Activated B cell treated with CpG ODN at 0.5 μM for 24 hours (primary cell): ENCODE data around the gene DLGAP1. TPM values are rescaled to one million over a fixed set of nuclear protein-coding genes. Genes with fewer than 3 reads are reported as not detected.
"Not testable (repeated sequence)": the region's sequence is repeated elsewhere in the genome, so short reads cannot be mapped to it uniquely, and the experiment has no call there.

Experiments
- ATAC-seq: fragments of 200-7000 bp; cut with Tn5 transposase; one replicate; pipeline ENCODE4 v1.10.0; 2021; ENCODE audit warnings: low read depth, mild to moderate bottlenecking, moderate library complexity
- CTCF ChIA-PET: fragments of 350-600 bp; sonication (Branson Sonifier 250); formaldehyde crosslinking; loops from one replicate; lab custom pipeline; 2021; ENCODE audit warnings: antibody characterized with exemption; lab: Charles Lee
- POLR2A ChIA-PET: fragments of 350-600 bp; sonication (Branson Sonifier 250); formaldehyde crosslinking; loops from one replicate; lab custom pipeline; 2021; ENCODE audit warnings: antibody characterized with exemption; lab: Charles Lee
- DNase-seq: peaks from one replicate; pipeline ENCODE4 v3.0.0; 2022
- H3K27ac Mint-ChIP-seq: one replicate; pipeline ENCODE4 v1.8.0; 2020; ENCODE audit warnings: mixed read lengths
- H3K27me3 Mint-ChIP-seq: one replicate; pipeline ENCODE4 v1.8.0; 2021; ENCODE audit warnings: mixed read lengths
- H3K36me3 Mint-ChIP-seq: one replicate; pipeline ENCODE4 v1.8.0; 2021; ENCODE audit warnings: low read depth, mixed read lengths
- H3K4me1 Mint-ChIP-seq: one replicate; pipeline ENCODE4 v1.8.0; 2021; ENCODE audit warnings: mixed read lengths
- H3K4me3 Mint-ChIP-seq: one replicate; pipeline ENCODE4 v1.8.0; 2020; ENCODE audit warnings: mild to moderate bottlenecking, mixed read lengths
- H3K9me3 Mint-ChIP-seq: one replicate; pipeline ENCODE4 v1.8.0; 2020; ENCODE audit warnings: mixed read lengths
- CTCF ChIP-seq: fragments of 200-600 bp; IDR thresholded peaks from one replicate; pipeline ENCODE4 v1.8.0; 2022; ENCODE audit warnings: antibody characterized with exemption, mild to moderate bottlenecking
- intact Hi-C: fragments of 100-400 bp; cut with micrococcal nuclease; formaldehyde crosslinking; loops from one replicate; pipeline ENCODE4 v1.15.1; 2024
- total RNA-seq: library from RNA; stranded (reverse); gene quantifications from 2 replicates; pipeline ENCODE4 v1.2.3, GENCODE V29; 2022

The DLGAP1 gene
- total RNA-seq, 1 donor from 2014 or later: 0.18 TPM

- H3K27ac Mint-ChIP-seq: no peak overlapping the region
- H3K9me3 Mint-ChIP-seq: peaks cover 10% of the 10 kb centered on the region
- no peak for TF ChIP-seq CTCF
- DNase-seq: no peak
- POLR2A ChIA-PET: no interaction called here
- no peak for ATAC-seq
- no peaks in the 10 kb centered on the region for H3K27me3 Mint-ChIP-seq
- H3K36me3 Mint-ChIP-seq: no peaks in the 10 kb centered on the region
- H3K4me3 Mint-ChIP-seq: no peak overlapping the region
- CTCF ChIA-PET: no interaction called here
- H3K4me1 Mint-ChIP-seq: no peaks in the 10 kb centered on the region
- intact Hi-C loops: no loop called here
These were observed 394.5 kb downstream of the DLGAP1 start for GRCh38 chr18:4060427-4061281.

DNA sequence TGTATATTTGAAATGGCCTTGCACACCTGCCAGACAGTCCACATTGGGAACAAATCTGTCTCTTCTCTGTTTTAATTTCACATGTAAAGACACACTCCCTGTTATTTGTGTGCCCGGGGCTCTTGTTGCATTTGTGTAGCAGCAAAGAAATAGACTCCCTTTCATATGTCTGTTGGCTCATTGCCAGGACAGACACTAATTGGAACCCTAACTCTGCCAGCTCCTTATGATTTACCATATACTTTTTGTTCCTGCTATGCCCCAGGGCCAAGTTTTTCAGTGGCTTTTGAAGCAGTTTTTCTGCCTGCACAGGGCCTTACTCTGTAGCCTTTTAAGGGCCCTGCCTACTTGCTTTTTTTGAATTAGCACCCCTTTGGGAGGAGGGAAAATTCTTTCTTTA is 396.9 kb downstream of the DLGAP1 start:
- intact Hi-C loops: no loop called here
- H3K36me3 Mint-ChIP-seq: no peaks in the 10 kb centered on the region
- DNase-seq: no peak
- no peak overlapping the region for H3K4me3 Mint-ChIP-seq
- H3K27me3 Mint-ChIP-seq: no peaks in the 10 kb centered on the region
- POLR2A ChIA-PET: no interaction called here
- H3K27ac Mint-ChIP-seq: no peak overlapping the region
- H3K9me3 Mint-ChIP-seq: peaks cover 10% of the 10 kb centered on the region
- TF ChIP-seq CTCF: no peak
- CTCF ChIA-PET: no interaction called here
- no peaks in the 10 kb centered on the region for H3K4me1 Mint-ChIP-seq
- ATAC-seq: no peak

DNA sequence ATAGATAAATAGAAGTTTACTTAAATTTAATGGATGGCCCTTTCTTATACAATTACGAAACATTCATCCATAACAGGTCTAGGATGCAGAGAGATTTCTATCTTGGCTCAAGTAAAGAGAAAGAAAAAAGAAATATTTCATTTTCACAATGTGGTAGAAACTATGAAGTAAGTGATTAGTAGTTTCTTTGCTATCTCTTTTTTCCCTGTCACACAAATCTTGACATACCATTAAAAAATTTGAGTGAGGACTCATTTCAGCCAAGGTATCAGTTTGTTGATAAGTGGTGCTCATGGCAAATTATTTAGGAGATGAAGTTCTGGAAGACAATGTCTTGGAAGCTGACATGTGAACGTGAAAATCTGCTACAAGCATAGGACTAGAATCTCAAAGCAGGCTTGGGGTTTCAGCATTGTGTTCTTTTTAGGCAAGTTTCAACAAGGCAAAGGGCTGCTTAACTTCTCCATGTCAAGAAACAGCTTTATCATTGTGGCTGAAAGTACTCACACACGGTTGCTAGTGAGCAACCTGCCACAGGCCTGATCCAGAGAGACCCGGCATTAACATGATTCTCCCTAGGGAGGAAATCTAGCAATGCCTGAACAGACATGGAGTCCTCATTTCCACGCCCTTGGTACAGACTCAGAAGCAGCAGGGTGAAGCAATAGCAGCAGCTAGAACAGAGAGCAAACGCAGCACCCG is 414.6 kb downstream of the DLGAP1 start:
- Mint-ChIP-seq H3K27me3 (peaks cover 3% of the 10 kb centered on the region), H3K9me3 (no peaks in the 10 kb centered on the region), H3K36me3 (no peaks in the 10 kb centered on the region), H3K27ac (no peak overlapping the region), H3K4me3 (no peak overlapping the region), H3K4me1 (no peaks in the 10 kb centered on the region)
- DNase-seq (no peak), ATAC-seq (no peak)
- intact Hi-C loops: no loop called here
- no peak for TF ChIP-seq CTCF
- ChIA-PET CTCF (no interaction called here), POLR2A (no interaction called here)

DNA sequence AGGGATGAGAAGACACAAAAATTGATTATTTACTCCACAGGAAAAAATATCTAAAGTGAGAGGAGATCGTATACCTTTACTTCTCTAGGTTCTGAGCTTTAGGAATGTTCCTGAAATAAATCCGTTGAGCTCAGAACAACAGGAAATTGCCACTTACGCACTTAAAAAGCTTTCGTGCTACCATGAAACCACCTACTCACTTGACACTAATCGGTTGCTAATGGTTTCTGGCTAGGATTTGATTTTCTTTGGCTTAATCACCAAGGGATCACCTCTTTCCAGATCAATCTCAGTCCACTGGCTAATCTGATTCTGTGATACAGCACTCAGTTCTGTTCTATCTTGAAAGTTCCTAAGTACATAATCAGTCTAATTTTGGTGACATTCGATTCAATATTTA is 419.6 kb downstream of the DLGAP1 start:
- H3K27ac Mint-ChIP-seq: no peak overlapping the region
- no peaks in the 10 kb centered on the region for H3K36me3 Mint-ChIP-seq
- H3K9me3 Mint-ChIP-seq: no peaks in the 10 kb centered on the region
- H3K4me1 Mint-ChIP-seq: no peaks in the 10 kb centered on the region
- no peak overlapping the region for H3K4me3 Mint-ChIP-seq
- ChIA-PET POLR2A (no interaction called here), CTCF (no interaction called here)
- intact Hi-C loops: no loop called here
- no peak for ATAC-seq
- H3K27me3 Mint-ChIP-seq: peaks cover 3% of the 10 kb centered on the region
- no peak for TF ChIP-seq CTCF
- no peak for DNase-seq

GRCh38 chr18:4034815-4035214 is 420.3 kb downstream of the DLGAP1 start:
- DNase-seq, POLR2A ChIA-PET, H3K4me1 Mint-ChIP-seq, CTCF ChIA-PET, H3K4me3 Mint-ChIP-seq, H3K9me3 Mint-ChIP-seq, ATAC-seq, H3K27ac Mint-ChIP-seq, H3K27me3 Mint-ChIP-seq, intact Hi-C loops, H3K36me3 Mint-ChIP-seq: not testable (repeated sequence)
